GM12878 (cell line): ENCODE measurements around the gene CDC37. TPM values are rescaled to one million over a fixed set of nuclear protein-coding genes. Genes with fewer than 3 reads are reported as not detected.

Experiments
- ATAC-seq: fragments of 200-7000 bp; cut with Tn5 transposase; 3 replicates; pipeline ENCODE4 v1.9.1; 2020; ENCODE audit warnings: mild to moderate bottlenecking, moderate library complexity
- BruUV-seq: library from RNA; stranded (reverse); fragments of 400-500 nt; replicated peaks from 2 replicates; lab custom pipeline; 2021; lab: Mats Ljungman, UMichigan
- CTCF ChIA-PET: fragments of 300-600 bp; sonication (Branson Sonifier 250); formaldehyde crosslinking; extraction: SDS; loops from one replicate; lab custom pipeline; 2021; ENCODE audit warnings: inconsistent platforms; lab: Yijun Ruan, JAX
- POLR2A ChIA-PET: fragments of 350-600 bp; formaldehyde crosslinking; extraction: SDS; loops from one replicate; lab custom pipeline; 2021; ENCODE audit warnings: inconsistent platforms; lab: Charles Lee
- RAD21 ChIA-PET: fragments of 300-600 bp; sonication (Branson Sonifier 250); formaldehyde crosslinking; loops from one replicate; lab custom pipeline; 2023; ENCODE audit warnings: antibody characterized with exemption; ENCODE audit not compliant: unreplicated experiment; lab: Charles Lee
- SMC1A ChIA-PET: fragments of 300-600 bp; sonication (Branson Sonifier 250); formaldehyde crosslinking; loops from one replicate; lab custom pipeline; 2023; ENCODE audit not compliant: unreplicated experiment, uncharacterized antibody; lab: Charles Lee
- DNase-seq: peaks from one replicate; pipeline ENCODE4 v3.0.0-alpha.2; 2011; ENCODE audit warnings: low read depth, low spot score
- FAIRE-seq: peaks from 3 replicates; lab custom pipeline; 2011; peaks lifted over from hg19 to GRCh38; lab: Jason Lieb, UNC
- H2AFZ ChIP-seq: 2 replicates; pipeline ENCODE4 v1.6.0; 2011; ENCODE audit warnings: low read depth, low read length, control low read depth; ENCODE audit not compliant: control insufficient read depth
- H3K27ac ChIP-seq: 2 replicates; pipeline ENCODE4 v1.5.1; 2011; ENCODE audit warnings: control low read depth; ENCODE audit not compliant: control insufficient read depth, insufficient read depth
- H3K27me3 ChIP-seq, 2 experiments: replicated peaks in 1 of 2; 2 replicates each; pipeline versions ENCODE4 v1.6.0 to v1.6.1; 2011; ENCODE audit warnings: low read length in 1 of 2; ENCODE audit not compliant: control insufficient read depth in 2 of 2, insufficient read depth in 2 of 2
- H3K36me3 ChIP-seq, 2 experiments: 2 replicates each; pipeline ENCODE4 v1.5.1; 2011; ENCODE audit warnings: low read length in 1 of 2; ENCODE audit not compliant: control insufficient read depth in 2 of 2, insufficient read depth in 2 of 2
- H3K4me1 ChIP-seq: 2 replicates; pipeline ENCODE4 v1.6.1; 2011; ENCODE audit warnings: mild to moderate bottlenecking, low read length, moderate library complexity, mixed read lengths; ENCODE audit not compliant: control insufficient read depth, insufficient read depth
- H3K4me2 ChIP-seq: 2 replicates; pipeline ENCODE4 v1.6.0; 2011; ENCODE audit warnings: control low read depth; ENCODE audit not compliant: control insufficient read depth, insufficient read depth
- H3K4me3 ChIP-seq: fragments of 200-600 bp; sonication (generic); 2 replicates; pipeline ENCODE4 v1.5.1; 2016
- H3K79me2 ChIP-seq: 2 replicates; pipeline ENCODE4 v1.6.0; 2011; ENCODE audit warnings: low read length; ENCODE audit not compliant: control insufficient read depth, insufficient read depth
- H3K9ac ChIP-seq: 2 replicates; pipeline ENCODE4 v1.8.0; 2011; ENCODE audit warnings: low read length, control low read depth, mixed read lengths; ENCODE audit not compliant: control insufficient read depth, insufficient read depth
- H3K9me3 ChIP-seq: replicated peaks from 3 replicates; pipeline ENCODE4 v1.5.1; 2011; ENCODE audit warnings: mild to moderate bottlenecking, low read length; ENCODE audit not compliant: control insufficient read depth, insufficient read depth
- H4K20me1 ChIP-seq: 2 replicates; pipeline ENCODE4 v1.6.0; 2011; ENCODE audit not compliant: control insufficient read depth, insufficient read depth
- CBFB ChIP-seq: IDR thresholded peaks from 2 replicates; pipeline ENCODE4 v1.6.1; 2016; ENCODE audit warnings: antibody characterized with exemption, low read depth
- CREM ChIP-seq: IDR thresholded peaks from 2 replicates; pipeline ENCODE4 v1.6.1; 2014; ENCODE audit warnings: antibody characterized with exemption, low read depth
- EGR1 ChIP-seq, 2 experiments: IDR thresholded peaks; 1 replicate in 1 of 2; 2 replicates in 1 of 2; pipeline ENCODE4 v1.6.1; 2011 to 2012; ENCODE audit warnings: low read depth in 2 of 2, low read length in 2 of 2, borderline replicate concordance in 1 of 2, mild to moderate bottlenecking in 1 of 2, moderate library complexity in 1 of 2
- JUND ChIP-seq: IDR thresholded peaks from 2 replicates; pipeline ENCODE4 v1.6.1; 2012; ENCODE audit warnings: low read depth, mild to moderate bottlenecking, low read length, improper control_type of control experiment, moderate library complexity
- NR2F1 ChIP-seq: fragments of 450-650 bp; conservative IDR thresholded peaks from 2 replicates; pipeline ENCODE4 v1.6.1; 2017; ENCODE audit warnings: mild to moderate bottlenecking
- NRF1 ChIP-seq: conservative IDR thresholded peaks from 2 replicates; pipeline ENCODE4 v1.6.1; 2011; ENCODE audit warnings: mild to moderate bottlenecking, low read depth, low read length, improper control_type of control experiment
- PBX3 ChIP-seq: IDR thresholded peaks from 2 replicates; pipeline ENCODE4 v1.6.1; 2011; ENCODE audit warnings: mild to moderate bottlenecking, low read depth, low read length, moderate library complexity; ENCODE audit not compliant: insufficient replicate concordance
- REST ChIP-seq: IDR thresholded peaks from 2 replicates; pipeline ENCODE4 v1.6.1; 2012; ENCODE audit warnings: mild to moderate bottlenecking, low read depth, low read length
- SREBF2 ChIP-seq: IDR thresholded peaks from 2 replicates; pipeline ENCODE4 v1.6.1; 2012; ENCODE audit warnings: mild to moderate bottlenecking, low read length
- ZBTB40 ChIP-seq: fragments of 450-650 bp; IDR thresholded peaks from 2 replicates; pipeline ENCODE4 v1.6.1; 2016; ENCODE audit warnings: mild to moderate bottlenecking, moderate library complexity, borderline replicate concordance
- ZNF217 ChIP-seq: fragments of 450-650 bp; IDR thresholded peaks from 2 replicates; pipeline ENCODE4 v1.6.1; 2017; ENCODE audit warnings: antibody characterized with exemption, mild to moderate bottlenecking
- in situ Hi-C: fragments of 300-500 bp; cut with MboI; formaldehyde crosslinking; loops from 9 replicates; pipeline ENCODE4 v1.14.3; 2018; ENCODE audit warnings: mixed read lengths
- intact Hi-C: fragments of 100-400 bp; cut with micrococcal nuclease; formaldehyde crosslinking; loops from one replicate; pipeline ENCODE4 v1.14.2; 2022; ENCODE audit not compliant: unreplicated experiment
- polyA plus RNA-seq, 11 experiments: library from polyadenylated mRNA; depleted of rRNA in 4 of 11; unstranded in 6 of 11; stranded (reverse) in 5 of 11; fragments of >200 nt; fragmentation: Nextera tagmentation in 4 of 11; fragmentation: Illumina TruSeq in 1 of 11; extraction: Ambion mirVana in 4 of 11; extraction: Trizol in 1 of 11; gene quantifications; 1 replicate in 1 of 11; 2 replicates in 10 of 11; pipeline versions ENCODE4 v1.2.1 to v1.2.3, GENCODE V29; 2011 to 2016; ENCODE audit warnings: inconsistent platforms in 2 of 11, missing spikeins in 2 of 11, low read depth in 1 of 11
- total RNA-seq, 4 experiments: library from RNA; depleted of rRNA in 3 of 4; stranded (reverse); fragments of >200 nt in 3 of 4; fragmentation: Illumina TruSeq in 1 of 4; extraction: Trizol in 1 of 4; gene quantifications; 2 replicates each; pipeline versions ENCODE4 v1.2.1 to v1.2.3, GENCODE V29; 2013 to 2021

Gene CDC37
- total and polyA plus RNA-seq, 10 of the 15 experiments (the other 5 are each of a cell fraction or from before 2014, with no cell fraction given) = 4.7 to 265 (median 176) TPM

- H3K9ac ChIP-seq = no peak overlapping the region
- FAIRE-seq = no peak
- H4K20me1 ChIP-seq = no peaks in the 10 kb centered on the region
- no peak overlapping the region for H3K27ac ChIP-seq
- SMC1A ChIA-PET = interaction anchor here (0.8 to 16.0 kb wide), 4 partner anchors 8 to 293 kb away, joined by 3 to 364 read pairs (median 64); partner anchors contain the start of gene PDE4A
- no peak overlapping the region for H2AFZ ChIP-seq
- POLR2A ChIA-PET = interaction anchor here (0.6 to 8.3 kb wide), 6 partner anchors 11 to 252 kb away, joined by 3 to 122 read pairs (median 3); partner anchors contain the start of gene PDE4A
- no peak overlapping the region for H3K4me2 ChIP-seq
- intact Hi-C loops = loop anchor here (10.0 kb wide), 1 partner anchor 98 kb away; the partner anchor contains the start of gene KEAP1
- DNase-seq = no peak
- CTCF ChIA-PET = interaction anchor here (0.5 to 28.5 kb wide), 3 partner anchors 18 to 292 kb away, joined by 3 to 1053 read pairs (median 3); partner anchors contain the start of gene PDE4A
- peaks cover 0 to 3% of the 10 kb centered on the region in 2 experiments; a peak in 2 of 4 replicates for H3K27me3 ChIP-seq
- no peaks in the 10 kb centered on the region for H3K9me3 ChIP-seq
- H3K36me3 ChIP-seq = no peaks in the 10 kb centered on the region
- no peak for ATAC-seq
- no TSS peak for BruUV-seq
- RAD21 ChIA-PET = interaction anchor here (1.4 to 7.8 kb wide), 4 partner anchors 12 to 136 kb away, joined by 3 to 209 read pairs (median 26); partner anchors contain the start of genes ICAM1 and PDE4A
- in situ Hi-C loops = no loop called here
- H3K4me1 ChIP-seq = peaks cover 52% of the 10 kb centered on the region
- H3K4me3 ChIP-seq = no peak overlapping the region
- peaks cover 12% of the 10 kb centered on the region for H3K79me2 ChIP-seq
- TF ChIP-seq NR2F1 (no peak), JUND (no peak), CREM (no peak), ZBTB40 (no peak), REST (no peak), ZNF217 (no peak), SREBF2 (no peak), EGR1 (IDR thresholded peaks at IDR 0.05; ENCODE audit: borderline replicate concordance in 1 of 2, low read depth in 2 of 2, low read length in 2 of 2) (no peak), CBFB (no peak), NRF1 (no peak), PBX3 (no peak)
Observed at GRCh38 chr19:10407096-10407495, 3.8 kb upstream of the CDC37 start.
